GM18520 (cell line): ENCODE data around the gene STARD8.
"Not testable (repeated sequence)": the region's sequence is repeated elsewhere in the genome, so short reads cannot be mapped to it uniquely, and the experiment has no call there.

Experiments
- ATAC-seq: cut with Tn5 transposase; IDR thresholded peaks from one replicate; pipeline ENCODE4 v1.9.1; 2021; ENCODE audit not compliant: unreplicated experiment

Gene STARD8

DNA sequence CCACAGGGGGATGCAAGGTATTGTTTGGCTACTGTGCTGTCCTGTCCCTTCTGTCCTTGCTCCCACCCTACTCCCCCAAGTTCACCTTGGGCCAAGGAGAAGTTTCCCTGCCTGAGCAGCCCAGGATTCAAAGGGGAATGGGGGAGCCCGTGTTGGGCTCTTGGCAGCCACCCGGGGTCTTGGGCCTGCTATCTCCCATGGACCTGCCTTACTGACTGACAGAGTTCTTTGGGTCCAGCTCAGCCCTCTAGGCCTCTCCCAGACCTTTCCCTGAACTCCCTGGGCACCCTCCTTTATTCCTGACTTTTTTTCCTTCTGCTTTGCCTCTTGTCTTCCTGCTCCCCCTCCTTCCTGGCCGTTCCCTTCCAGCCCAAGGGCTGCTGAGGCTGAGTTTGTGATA lies 67.4 kb downstream of the STARD8 start:
- no peak for ATAC-seq

DNA sequence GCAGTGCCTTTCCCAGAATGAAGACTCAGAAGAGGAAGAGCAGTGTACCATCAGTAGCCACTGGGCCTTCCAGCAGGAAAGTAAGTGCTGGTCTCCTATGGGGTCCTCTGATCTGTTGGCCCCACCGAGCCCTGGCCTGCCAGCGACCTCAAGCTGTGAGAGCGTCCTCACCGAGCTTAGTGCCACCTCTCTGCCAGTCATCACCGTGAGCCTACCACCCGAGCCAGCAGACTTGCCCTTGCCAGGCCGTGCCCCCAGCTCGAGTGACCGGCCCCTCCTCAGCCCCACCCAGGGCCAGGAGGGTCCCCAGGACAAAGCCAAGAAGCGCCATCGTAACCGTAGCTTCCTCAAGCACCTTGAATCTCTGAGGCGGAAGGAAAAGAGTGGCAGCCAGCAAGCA lies 69.7 kb downstream of the STARD8 start:
- ATAC-seq, result no peak

DNA sequence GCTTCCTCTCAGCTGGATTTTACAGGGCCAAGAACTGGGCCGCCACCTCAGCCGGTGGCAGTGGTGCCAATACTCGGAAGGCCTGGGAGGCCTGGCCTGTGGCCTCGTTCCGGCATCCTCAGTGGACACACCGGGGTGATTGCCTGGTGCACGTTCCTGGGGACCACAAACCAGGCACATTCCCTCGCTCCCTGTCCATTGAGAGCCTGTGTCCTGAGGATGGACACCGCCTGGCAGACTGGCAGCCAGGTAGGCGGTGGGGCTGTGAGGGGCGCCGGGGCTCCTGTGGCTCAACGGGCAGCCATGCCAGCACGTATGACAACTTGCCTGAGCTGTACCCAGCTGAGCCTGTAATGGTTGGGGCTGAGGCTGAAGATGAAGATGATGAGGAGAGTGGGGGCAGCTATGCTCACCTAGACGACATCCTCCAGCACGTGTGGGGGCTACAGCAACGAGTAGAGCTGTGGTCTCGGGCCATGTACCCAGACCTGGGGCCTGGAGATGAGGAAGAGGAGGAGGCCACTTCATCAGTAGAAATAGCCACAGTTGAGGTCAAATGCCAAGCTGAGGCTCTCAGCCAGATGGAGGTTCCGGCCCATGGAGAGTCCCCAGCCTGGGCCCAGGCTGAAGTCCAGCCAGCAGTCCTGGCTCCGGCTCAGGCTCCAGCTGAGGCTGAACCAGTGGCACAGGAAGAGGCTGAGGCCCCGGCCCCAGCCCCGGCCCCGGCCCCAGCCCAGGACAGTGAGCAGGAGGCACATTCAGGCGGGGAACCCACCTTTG lies 70.4 kb downstream of the STARD8 start:
- no peak for ATAC-seq

DNA sequence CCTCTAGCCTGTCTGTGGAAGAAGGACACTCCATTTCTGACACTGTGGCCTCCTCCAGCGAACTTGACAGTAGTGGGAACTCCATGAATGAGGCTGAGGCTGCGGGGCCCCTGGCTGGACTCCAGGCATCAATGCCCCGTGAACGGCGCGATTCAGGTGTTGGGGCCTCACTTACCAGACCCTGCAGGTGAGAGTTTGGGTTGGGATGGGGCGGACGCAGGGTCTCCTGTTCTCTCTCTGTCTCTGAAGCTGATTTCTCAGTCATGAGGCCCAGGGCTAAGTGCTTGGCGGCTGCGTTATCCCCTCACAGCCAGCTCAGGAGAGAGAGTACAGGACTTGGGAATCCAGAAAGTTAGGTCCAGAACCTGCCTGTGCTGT lies 71.0 kb downstream of the STARD8 start:
- no peak for ATAC-seq

DNA sequence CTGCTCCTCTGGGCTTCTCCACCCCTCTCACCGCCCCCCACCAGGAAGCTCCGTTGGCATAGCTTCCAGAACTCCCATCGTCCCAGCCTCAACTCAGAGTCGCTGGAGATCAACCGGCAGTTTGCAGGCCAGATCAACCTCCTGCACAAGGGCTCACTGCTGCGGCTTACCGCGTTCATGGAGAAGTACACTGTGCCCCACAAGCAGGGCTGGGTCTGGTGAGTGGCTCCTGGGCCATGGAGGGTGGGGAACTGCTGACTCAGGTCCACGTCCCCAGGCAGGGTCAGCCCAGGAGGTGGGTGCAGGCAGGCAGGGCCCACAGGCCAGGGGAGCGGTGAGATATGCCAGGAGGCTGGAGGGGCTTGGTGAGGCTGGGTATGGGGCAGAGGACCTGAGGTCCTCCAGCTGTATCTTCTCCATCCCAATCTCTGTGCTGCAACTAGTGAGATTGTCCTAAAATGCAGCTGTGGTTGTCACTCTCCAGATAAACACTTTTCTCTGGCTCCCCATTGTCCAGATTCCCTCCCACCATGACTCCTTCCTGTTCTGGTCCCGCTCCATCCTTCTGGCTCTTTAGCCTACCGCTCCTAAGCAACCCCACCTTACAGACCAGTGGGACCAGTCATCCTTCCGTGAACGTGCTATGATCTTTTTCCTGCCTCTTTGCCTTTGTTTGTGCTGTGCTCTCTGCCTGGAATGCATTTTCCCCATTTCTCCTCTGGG lies 71.9 kb downstream of the STARD8 start:
- ATAC-seq, result no peak

DNA sequence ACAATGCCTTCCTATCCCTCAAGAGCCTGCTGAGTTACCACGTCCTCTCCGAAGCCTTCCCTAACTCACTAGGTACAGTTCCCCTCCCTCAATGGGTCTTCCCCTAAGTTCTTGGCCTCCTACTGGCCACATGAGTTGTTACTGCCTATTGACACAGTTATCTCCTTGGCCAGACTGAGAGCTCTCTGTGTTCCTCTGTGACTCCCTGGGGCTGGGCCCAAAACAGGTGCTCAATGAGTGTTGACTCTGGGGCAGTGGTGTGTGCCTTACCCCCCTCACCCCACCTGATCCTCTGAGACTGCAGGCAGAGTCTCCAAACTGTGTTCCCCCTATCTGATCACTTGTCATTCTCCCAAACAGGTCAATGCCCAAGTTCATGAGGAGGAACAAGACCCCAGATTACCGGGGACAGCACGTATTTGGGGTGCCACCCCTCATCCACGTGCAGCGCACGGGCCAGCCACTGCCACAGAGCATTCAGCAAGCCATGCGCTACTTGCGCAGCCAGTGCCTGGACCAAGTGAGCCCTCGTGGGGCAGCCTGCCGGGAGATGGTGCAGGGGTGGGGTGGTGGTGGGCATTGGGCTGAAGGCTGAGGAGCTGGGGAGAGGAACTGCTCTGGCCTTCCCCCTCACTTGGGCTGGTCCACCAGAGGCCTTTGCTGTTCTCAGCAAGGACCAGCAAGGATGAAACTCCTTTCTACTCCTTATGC lies 72.6 kb downstream of the STARD8 start:
- ATAC-seq, result no peak

DNA sequence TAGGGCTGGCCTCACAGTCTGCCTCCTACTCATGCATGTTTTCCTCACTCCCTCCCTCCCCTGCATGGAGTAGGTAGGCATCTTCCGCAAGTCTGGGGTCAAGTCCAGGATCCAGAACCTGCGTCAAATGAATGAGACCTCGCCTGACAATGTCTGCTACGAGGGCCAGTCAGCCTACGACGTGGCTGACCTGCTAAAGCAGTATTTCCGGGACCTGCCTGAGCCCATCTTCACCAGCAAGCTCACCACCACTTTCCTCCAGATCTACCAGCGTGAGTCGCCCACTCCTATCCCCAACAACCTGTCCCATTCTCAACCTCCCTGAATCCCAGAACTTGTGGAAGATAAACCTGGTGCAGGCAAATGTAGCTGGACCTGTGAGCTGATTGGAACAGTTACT lies 73.4 kb downstream of the STARD8 start:
- no peak for ATAC-seq

DNA sequence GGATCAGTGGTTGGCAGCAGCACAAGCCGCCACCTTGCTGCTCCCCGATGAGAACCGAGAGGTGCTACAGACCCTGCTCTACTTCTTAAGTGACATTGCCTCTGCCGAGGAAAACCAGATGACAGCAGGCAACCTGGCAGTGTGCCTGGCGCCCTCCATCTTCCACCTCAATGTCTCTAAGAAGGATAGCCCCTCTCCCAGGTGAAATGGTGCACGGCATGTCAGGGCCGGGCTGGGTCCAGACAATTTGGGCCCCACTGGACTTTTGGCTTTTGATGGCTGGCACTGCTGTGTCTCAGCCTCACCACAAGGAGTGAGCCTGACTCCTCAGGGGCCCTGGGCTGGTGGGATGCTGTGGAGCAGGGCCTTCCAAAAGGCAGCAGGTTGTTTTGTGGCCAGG lies 74.1 kb downstream of the STARD8 start:
- ATAC-seq, result no peak

DNA sequence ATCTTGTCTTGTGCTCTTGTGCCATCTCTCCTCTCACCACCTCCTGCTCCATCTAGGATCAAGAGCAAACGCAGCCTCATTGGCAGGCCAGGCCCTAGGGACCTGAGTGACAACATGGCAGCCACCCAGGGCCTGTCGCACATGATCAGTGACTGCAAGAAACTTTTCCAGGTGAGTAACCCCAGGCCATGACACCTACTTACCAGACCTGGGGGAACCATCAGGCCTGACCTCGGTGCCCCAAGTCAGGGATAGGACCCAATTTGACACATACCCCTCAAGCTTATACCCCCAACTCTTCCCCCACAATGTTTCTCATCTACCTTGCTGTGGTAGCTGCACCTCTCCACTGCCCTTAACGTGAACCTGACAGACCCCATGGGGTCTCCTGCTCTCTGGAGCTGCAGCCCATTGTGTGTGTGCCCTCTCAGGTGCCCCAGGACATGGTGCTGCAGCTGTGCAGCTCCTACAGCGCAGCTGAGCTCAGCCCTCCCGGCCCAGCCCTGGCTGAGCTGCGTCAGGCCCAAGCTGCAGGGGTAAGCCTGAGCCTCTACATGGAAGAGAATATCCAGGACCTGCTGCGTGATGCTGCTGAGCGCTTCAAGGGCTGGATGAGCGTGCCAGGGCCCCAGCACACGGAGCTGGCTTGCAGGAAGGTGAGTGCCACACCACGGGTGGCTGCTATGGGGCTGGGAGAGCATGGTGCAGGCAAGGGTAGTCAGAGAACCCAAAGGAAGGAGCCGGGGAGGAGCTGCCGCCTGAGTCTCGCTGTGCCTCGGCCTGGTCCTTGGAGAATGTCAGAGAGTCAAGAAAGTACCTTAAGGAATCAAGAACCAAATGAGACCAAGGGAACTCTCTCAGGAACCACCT lies 74.8 kb downstream of the STARD8 start:
- no peak for ATAC-seq

DNA sequence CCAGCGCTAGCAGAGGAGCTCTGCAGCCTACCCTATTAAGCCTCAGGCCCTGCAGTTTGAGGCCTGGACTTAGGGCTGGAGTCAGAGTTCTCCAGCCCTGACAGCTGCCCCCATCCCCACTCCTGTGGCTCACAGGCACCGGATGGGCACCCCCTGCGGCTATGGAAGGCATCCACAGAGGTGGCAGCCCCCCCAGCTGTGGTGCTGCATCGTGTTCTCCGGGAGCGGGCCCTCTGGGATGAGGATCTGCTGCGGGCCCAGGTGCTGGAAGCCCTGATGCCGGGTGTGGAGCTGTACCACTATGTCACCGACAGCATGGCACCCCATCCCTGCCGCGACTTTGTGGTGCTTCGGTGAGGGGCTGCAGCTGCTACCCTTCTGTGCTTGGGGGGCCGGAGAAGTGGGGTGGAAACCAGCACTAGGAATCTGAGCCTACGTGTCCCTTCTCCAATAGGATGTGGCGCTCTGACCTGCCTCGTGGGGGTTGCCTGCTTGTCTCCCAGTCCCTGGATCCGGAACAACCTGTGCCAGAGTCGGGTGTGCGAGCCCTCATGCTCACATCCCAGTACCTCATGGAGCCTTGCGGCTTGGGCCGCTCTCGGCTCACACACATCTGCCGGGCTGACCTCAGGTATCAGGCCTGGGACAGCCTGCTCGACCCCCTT lies 76.2 kb downstream of the STARD8 start:
- no peak for ATAC-seq

DNA sequence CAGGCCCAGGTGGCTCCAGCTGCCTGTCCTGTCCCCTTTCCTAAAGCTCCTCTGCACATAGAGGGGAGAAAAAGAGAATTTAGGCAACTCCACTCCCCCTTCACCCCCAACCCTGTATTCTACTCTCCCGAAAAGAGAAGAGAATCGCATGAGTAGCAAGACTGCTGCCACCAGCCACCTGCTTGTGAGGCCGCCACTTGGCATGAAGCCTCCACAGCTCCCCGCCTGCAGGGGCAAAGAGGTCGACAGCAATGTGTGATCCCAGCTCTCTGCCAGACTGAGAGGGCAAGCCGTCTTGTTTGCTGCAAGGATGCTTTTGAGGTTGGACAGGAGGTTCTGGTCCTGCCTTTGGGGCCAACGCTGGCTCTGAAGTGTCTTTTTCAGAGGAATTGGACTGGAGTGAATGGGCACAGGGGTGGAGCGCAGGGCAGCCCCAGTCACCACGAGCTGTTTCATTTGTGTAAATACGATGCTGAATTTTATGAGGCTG lies 77.1 kb downstream of the STARD8 start:
- no peak for ATAC-seq

DNA sequence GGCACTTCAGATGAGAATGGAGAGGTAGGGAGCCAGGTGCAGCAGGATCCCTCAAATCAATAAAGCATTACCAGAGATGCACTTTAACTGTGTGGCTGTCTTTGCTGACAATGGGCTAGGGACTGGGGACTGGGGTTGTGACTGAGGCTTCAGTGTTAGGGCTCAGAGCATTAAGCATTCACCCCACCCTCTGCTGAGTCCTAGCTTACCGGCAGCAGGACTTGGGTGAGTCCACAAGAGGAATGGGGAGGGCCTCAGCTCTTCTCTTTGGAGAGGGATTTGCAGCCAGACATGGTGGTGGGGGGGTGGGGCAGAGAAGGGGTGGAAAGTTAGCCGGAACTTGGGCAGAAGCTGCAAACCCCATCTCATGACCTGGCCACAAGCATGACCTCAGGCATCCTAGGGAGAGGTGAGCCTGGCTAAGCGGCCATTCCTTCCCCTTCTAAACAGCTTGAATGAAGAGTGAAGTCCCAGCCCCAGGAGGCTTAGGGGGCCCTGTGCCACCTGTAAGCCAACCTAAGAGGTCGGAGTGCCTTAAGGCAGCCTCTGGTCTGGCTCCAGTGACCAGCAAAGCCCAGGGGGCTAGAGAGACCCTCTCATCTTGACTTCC lies 78.4 kb downstream of the STARD8 start:
- ATAC-seq, result no peak

DNA sequence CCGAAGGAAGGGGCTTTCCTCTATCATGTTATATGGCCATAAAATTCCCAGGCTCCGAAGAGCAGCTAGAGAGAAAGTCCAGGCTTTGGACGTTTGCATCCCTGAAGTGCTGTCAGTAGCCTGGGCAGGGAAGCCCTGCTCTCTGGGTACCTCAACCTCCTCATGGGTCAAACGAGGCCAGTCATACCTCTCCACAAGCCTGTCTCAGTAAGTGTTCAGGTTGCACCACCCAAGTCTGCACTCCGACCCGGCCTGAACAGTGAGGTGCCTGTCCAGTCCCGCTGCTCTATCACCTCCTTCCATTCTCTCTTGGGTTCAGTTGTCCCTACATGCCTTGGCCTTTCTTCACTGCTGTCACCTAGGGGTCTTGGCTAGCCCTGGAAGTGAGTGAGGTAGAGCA lies 78.9 kb downstream of the STARD8 start:
- no peak for ATAC-seq

DNA sequence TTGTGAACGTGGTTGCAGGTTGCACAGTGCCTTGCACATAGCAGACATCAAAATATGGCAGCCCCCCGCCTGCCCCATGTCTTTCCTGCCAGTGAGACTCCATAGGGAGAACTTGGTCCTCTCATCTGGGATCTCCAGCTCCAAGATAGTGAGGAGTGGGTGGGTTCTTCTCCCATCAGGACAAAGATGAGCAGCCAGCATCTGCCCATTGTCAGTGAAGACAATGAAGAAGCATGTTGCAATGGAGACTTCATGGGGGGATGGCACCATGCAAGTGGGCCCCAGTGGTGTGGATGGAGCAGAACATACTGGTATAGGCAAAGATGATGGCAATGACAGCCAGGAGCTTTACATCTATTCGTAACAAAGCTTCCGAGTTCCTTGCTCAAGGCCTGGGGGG lies 80.2 kb downstream of the STARD8 start:
- no peak for ATAC-seq

DNA sequence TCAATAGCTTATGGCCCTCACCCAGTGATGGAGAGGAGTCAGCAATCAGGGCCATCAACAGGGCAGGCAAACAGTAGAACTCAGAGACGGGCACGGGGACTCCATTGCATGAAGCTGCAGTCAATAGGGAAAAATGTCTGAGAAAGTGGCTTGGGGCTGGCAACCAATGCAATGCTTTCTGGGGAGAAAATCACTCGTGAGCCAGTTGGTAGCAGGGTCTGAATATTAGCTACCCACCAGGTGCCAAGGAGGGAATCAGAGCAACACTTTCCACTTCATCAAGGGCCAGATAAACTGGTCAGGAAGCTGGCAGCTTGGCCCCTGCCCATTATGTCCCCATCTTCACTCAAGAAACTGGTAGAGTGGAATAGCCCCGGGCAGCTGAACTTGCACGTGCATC lies 80.7 kb downstream of the STARD8 start:
- no peak for ATAC-seq

DNA sequence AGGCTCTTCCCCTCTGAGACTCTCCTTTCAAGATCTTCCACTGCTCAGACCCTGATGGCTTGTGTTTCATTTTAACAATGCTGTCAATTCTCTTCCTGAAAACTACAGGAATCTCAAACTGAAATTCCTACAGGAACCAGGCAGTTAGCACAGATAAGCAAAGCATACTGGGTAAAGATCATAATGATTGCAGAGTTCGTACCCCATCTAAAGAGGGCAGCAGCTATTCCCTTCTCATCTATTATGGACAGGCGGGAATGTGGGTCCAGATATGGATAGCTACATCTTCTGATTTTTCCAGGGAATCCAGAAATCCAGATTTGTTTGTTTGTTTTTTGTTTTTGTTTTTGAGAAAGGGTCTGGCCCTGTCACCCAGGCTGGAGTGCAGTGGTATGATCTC lies 83.8 kb downstream of the STARD8 start:
- no peak for ATAC-seq

DNA sequence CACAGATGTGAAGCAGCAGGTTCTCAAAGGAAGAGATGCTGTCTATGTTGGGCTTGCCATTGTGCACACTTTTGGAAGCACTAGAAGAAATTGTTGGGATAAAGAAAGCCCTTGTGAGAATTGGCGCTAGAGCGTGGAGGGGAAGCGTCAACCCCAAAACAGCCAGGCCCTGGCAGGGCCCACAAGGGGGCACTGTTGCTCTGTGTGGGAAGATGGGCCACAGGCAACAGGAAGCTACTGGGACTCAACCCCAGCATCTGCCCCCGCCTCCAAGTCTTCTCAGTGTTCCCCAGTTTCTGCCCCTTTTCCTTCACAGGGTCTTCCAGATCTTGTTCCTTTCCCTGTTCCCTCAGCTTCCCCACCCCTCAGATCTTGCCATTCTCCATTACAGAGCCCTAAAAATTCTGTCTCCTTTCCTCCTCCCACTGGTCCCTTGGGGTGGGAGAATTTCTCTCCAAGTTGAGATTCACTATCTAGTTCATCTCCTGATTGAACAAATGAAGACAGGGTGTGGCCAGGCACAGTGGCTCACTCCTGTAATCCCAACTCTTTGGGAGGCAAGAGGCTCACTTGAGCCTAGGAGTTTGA lies 85.5 kb downstream of the STARD8 start:
- ATAC-seq, result peak; percentile 55

DNA sequence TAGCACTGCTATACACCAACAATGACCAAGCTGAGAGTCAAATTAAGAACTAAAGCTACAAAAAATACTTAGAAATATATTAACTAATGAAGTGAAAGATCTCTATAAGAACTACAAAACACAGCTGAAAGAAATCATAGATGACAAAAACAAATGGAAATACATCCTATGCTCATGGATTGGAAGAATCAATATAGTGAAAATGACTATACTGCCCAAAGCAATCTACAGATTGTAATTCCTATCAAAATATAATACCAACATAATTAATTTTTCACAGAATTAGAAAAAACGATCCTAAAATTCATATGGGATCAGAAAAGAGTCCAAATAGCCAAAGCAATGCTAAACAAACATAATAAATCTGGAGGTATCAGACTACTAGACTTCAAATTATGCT lies 87.8 kb downstream of the STARD8 start:
- no peak for ATAC-seq

DNA sequence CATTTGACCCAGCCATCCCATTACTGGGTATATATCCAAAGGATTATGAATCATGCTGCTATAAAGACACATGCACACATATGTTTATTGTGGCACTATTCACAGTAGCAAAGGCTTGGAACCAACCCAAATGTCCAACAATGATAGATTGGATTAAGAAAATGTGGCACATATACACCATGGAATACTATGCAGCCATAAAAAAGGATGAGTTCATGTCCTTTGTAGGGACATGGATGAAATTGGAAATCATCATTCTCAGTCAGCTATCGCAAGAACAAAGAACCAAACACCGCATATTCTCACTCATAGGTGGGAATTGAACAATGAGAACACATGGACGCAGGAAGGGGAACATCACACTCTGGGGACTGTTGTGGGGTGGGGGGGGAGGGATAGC lies 94.4 kb downstream of the STARD8 start:
- not testable (repeated sequence) for ATAC-seq

DNA sequence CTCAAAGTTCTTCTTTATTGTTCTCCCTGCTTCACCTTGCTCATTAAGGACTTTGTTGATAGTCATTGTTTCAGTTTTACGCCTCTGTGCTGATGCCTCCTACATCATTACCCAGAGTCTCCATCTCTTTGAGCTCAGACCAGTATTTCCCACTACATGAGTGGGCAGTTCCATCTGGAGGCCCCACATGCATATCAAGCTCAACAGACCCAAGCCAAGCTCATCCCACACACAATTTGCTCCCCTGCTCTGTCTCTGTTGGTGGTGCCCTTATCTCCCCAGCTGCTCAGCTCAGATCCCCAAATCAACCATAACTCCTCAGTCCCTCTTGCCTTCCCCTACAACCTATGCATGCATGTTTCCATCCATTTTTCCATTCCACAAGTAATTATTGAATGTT lies 96.3 kb downstream of the STARD8 start:
- ATAC-seq, result no peak
